ENCODE data around the gene SGCD.

The SGCD gene

GRCh38 chr5:156431956-156432829, 105.2 kb downstream of the SGCD start:
- ATAC-seq, result no peak

GRCh38 chr5:156432830-156433105, 105.8 kb downstream of the SGCD start:
- ATAC-seq, result no peak
- TF ChIP-seq ZFP3 (CRISPR knock-in tag; IDR thresholded peaks at IDR 0.05) (no peak), CSRNP3 (CRISPR knock-in tag; IDR thresholded peaks at IDR 0.05) (no peak), TCF4 (CRISPR knock-in tag; IDR thresholded peaks at IDR 0.05; ENCODE audit: borderline replicate concordance) (no peak), BACH2 (CRISPR knock-in tag; IDR thresholded peaks at IDR 0.05; ENCODE audit: borderline replicate concordance) (no peak), ARNTL (CRISPR knock-in tag; IDR thresholded peaks at IDR 0.05; ENCODE audit: borderline replicate concordance, low read depth) (no peak), ZNF565 (CRISPR knock-in tag; conservative IDR thresholded peaks at IDR 0.05; ENCODE audit: low read depth) (no peak), PPARA (CRISPR knock-in tag; IDR thresholded peaks at IDR 0.05; ENCODE audit: borderline replicate concordance) (no peak), GLIS3 (CRISPR knock-in tag; IDR thresholded peaks at IDR 0.05) (no peak), ISL1 (CRISPR knock-in tag; IDR thresholded peaks at IDR 0.05) (no peak), TSHZ2 (CRISPR knock-in tag; IDR thresholded peaks at IDR 0.05) (no peak), CREB5 (CRISPR knock-in tag; IDR thresholded peaks at IDR 0.05; ENCODE audit: low read depth) (no peak)

More at GRCh38 chr5:156431956-156432829, 105.2 kb downstream of the SGCD start:
- TF ChIP-seq ZNF70 (CRISPR knock-in tag; IDR thresholded peaks at IDR 0.05), result no peak
- no peak for TF ChIP-seq CSRNP3 (CRISPR knock-in tag; IDR thresholded peaks at IDR 0.05)

GRCh38 chr5:156434471-156434870, 107.5 kb downstream of the SGCD start:
- ATAC-seq, result no peak
- TF ChIP-seq CREB5 (CRISPR knock-in tag; IDR thresholded peaks at IDR 0.05; ENCODE audit: low read depth) (no peak), OSR1 (CRISPR knock-in tag; IDR thresholded peaks at IDR 0.05) (no peak), PPARA (CRISPR knock-in tag; IDR thresholded peaks at IDR 0.05; ENCODE audit: borderline replicate concordance) (no peak), GLIS3 (CRISPR knock-in tag; IDR thresholded peaks at IDR 0.05) (no peak), TOX (CRISPR knock-in tag; IDR thresholded peaks at IDR 0.05; ENCODE audit: borderline replicate concordance) (no peak), ZC3H10 (CRISPR knock-in tag; IDR thresholded peaks at IDR 0.05) (no peak), ESRRG (CRISPR knock-in tag; IDR thresholded peaks at IDR 0.05) (no peak), ZFP3 (CRISPR knock-in tag; IDR thresholded peaks at IDR 0.05) (no peak), ZNF8 (CRISPR knock-in tag; IDR thresholded peaks at IDR 0.05) (no peak), TSHZ2 (CRISPR knock-in tag; IDR thresholded peaks at IDR 0.05) (no peak), BACH2 (CRISPR knock-in tag; IDR thresholded peaks at IDR 0.05; ENCODE audit: borderline replicate concordance) (no peak), CSRNP3 (CRISPR knock-in tag; IDR thresholded peaks at IDR 0.05) (no peak), POU6F1 (CRISPR knock-in tag; IDR thresholded peaks at IDR 0.05; ENCODE audit: borderline replicate concordance, low read depth) (no peak), CSDC2 (CRISPR knock-in tag; IDR thresholded peaks at IDR 0.05) (no peak), SNAI2 (CRISPR knock-in tag; IDR thresholded peaks at IDR 0.05) (no peak), ZNF565 (CRISPR knock-in tag; conservative IDR thresholded peaks at IDR 0.05; ENCODE audit: low read depth) (no peak)
